ENCODE data around the gene RGS9.
A peak's percentile ranks its signal among the peaks of the same experiment; 100 is the strongest.

RGS9 gene

DNA sequence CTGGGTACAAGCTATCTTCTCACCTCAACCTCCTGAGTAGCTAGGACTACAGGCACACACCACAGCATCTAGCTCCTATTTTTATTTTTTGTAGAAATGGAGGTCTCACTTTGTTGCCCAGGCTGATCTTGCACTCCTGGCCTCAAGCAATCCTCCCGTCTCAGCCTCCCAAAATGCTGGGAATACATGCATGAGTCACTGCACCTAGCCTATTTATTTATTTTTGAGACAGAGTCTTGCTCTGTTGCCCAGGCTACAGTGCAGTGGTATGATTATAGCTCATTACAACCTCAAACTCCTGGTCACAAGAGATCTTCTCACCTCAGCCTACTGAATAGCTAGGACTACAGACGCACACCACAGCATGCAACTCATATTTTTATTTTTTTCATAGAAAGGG lies 40.1 kb upstream of the RGS9 start:
- in situ Hi-C loops (cut with MboI; ENCODE audit: low pct_unique_long_range_greater_than_20kb, low sequenced_read_pairs, unreplicated experiment): no loop called here
- TF ChIP-seq, protein P1, sequence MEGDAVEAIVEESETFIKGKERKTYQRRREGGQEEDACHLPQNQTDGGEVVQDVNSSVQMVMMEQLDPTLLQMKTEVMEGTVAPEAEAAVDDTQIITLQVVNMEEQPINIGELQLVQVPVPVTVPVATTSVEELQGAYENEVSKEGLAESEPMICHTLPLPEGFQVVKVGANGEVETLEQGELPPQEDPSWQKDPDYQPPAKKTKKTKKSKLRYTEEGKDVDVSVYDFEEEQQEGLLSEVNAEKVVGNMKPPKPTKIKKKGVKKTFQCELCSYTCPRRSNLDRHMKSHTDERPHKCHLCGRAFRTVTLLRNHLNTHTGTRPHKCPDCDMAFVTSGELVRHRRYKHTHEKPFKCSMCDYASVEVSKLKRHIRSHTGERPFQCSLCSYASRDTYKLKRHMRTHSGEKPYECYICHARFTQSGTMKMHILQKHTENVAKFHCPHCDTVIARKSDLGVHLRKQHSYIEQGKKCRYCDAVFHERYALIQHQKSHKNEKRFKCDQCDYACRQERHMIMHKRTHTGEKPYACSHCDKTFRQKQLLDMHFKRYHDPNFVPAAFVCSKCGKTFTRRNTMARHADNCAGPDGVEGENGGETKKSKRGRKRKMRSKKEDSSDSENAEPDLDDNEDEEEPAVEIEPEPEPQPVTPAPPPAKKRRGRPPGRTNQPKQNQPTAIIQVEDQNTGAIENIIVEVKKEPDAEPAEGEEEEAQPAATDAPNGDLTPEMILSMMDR (IDR thresholded peaks at IDR 0.05; ENCODE audit: extremely low read depth, insufficient read depth, missing control alignments): no peak
- DNase-seq (ENCODE audit: low spot score): no peak

DNA sequence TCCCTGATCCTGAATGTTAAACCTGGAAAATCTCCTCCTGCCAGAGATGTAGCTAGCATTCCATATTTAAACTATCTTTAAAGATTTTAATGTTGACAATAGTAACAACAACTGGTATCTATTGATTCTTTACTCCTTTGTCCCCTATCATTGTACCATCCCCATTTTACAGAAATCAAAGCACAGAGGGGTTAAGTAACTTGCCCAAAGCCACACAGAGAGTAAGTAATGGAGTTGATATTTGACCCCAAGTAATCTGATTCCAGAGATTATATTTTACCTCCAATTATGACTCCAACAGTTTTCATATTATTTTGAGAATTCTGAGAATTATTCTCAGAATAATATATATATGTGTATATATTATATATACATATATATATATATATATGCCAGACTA lies 37.7 kb upstream of the RGS9 start:
- in situ Hi-C loops (cut with MboI; ENCODE audit: low pct_unique_long_range_greater_than_20kb, low sequenced_read_pairs, unreplicated experiment): no loop called here
- TF ChIP-seq, protein P1 (IDR thresholded peaks at IDR 0.05; ENCODE audit: extremely low read depth, insufficient read depth, missing control alignments): no peak
- DNase-seq (ENCODE audit: low spot score): no peak

DNA sequence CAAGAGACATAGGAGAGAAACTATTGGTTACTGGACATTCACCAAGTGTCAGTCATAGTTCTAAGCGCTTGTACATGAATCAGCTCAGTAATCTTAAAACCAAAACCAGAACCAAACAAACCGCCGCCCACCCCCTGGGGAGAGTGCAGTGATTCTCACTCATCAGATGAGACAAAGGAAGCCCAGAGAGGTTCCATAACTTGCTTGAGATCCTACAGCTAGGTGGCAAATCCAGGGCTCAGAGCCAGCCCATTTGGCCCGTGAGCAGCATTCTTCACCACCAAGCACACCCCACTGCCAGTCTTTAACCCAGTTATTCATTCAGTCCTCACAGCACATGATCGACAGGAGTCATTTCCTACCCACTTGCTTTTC lies 37.2 kb upstream of the RGS9 start:
- in situ Hi-C loops (cut with MboI; ENCODE audit: low pct_unique_long_range_greater_than_20kb, low sequenced_read_pairs, unreplicated experiment): no loop called here
- peak; percentile 90 for DNase-seq (ENCODE audit: low spot score)

DNA sequence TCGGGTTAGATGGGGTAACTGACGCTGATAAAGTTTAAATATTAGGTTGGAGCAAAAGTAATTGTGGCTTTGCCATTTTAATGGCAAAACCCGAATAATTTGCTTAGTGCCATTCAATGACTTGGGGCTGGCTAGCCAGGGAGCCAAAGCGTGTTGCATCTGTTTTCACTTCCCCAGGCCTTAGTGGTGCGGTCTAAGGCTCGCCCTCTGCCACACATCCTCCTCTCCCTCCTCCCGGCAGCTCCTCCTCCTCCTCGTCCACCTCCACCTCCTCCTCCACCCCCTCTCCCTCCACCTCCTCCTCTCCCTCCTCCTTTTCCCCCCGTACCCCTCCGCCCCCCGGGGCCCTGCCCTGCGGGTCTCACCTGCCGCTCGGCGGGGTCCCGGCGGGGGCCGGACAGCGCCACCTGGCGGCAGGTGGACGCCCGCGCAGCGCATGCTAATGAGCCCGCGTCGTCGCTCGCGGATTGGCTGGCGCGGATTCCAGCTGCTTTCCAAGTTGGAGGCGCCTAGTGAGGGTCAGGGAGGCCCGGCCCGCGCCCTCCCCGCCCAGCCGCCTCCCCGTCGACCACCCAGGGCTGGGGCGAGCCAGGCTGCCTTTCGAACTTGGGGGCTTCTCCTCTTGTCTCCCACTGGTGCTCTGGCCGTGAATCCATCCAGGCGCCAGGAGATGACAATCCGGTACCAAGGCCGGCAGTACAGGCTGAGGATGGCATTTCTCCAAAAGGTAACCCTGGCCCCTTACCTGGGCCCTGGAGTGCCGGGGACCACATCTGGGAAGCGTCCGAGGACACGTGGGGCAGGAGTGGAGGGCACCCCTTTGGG lies 36.6 kb upstream of the RGS9 start:
- DNase-seq (ENCODE audit: low spot score): peak; percentile 84
- in situ Hi-C loops (cut with MboI; ENCODE audit: low pct_unique_long_range_greater_than_20kb, low sequenced_read_pairs, unreplicated experiment): no loop called here
- TF ChIP-seq, protein P1 (IDR thresholded peaks at IDR 0.05; ENCODE audit: extremely low read depth, insufficient read depth, missing control alignments): peak; percentile 95

More for the DNA sequence above, 37.2 kb upstream of the RGS9 start:
- TF ChIP-seq, protein P1 (IDR thresholded peaks at IDR 0.05; ENCODE audit: extremely low read depth, insufficient read depth, missing control alignments): no peak

DNA sequence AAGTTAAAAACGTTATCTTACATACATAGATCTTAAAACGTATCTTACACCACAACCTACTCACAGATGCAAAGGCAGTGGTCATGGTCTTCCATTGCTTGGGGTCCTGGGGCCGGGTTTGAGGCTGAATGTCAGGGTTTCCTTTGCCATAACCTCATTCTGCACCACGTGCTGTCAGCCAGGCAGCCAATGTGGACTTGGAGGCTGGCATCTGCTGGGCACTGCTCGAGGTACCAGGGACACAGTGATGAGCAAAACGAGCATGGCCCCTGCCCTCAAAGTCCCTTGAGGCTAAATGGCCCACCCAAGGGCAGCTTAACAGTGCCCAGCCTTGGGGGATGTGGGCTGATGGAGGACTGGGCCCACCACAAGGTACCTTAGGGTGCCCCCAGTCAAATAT lies 35.8 kb upstream of the RGS9 start:
- no peak for DNase-seq (ENCODE audit: low spot score)
- in situ Hi-C loops (cut with MboI; ENCODE audit: low pct_unique_long_range_greater_than_20kb, low sequenced_read_pairs, unreplicated experiment): no loop called here
- TF ChIP-seq, protein P1 (IDR thresholded peaks at IDR 0.05; ENCODE audit: extremely low read depth, insufficient read depth, missing control alignments): no peak

DNA sequence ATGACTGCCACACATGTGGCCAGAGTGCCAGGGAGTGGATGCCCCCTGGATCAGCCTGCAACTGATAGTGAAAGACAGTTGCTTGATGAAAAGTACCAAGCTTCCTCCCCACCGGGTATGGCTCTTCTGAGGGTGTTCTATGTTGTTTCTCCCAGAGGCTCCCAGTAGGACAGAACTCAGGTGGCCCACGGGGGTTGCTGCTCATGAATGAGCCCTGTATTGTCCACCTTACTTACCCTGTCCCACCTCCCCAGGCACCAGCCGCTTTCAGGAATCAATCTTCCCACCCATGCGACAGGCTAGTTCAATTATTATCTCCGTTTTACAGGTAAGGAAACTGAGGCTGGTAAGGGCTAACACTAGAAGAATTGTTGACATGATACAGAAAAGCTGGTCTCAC lies 34.9 kb upstream of the RGS9 start:
- in situ Hi-C loops (cut with MboI; ENCODE audit: low pct_unique_long_range_greater_than_20kb, low sequenced_read_pairs, unreplicated experiment): no loop called here
- DNase-seq (ENCODE audit: low spot score): no peak
- TF ChIP-seq, protein P1 (IDR thresholded peaks at IDR 0.05; ENCODE audit: extremely low read depth, insufficient read depth, missing control alignments): no peak
